ENCODE data around the gene PTK7. TPM values are rescaled to one million over a fixed set of nuclear protein-coding genes. Genes with fewer than 3 reads are reported as not detected.

The PTK7 gene
- total RNA-seq, 1 experiment from 2014 or later, result 105 TPM

- no peak for TF ChIP-seq CTCF (IDR thresholded peaks at IDR 0.05 in 2 of 3, conservative IDR thresholded peaks at IDR 0.05 in 1 of 3; ENCODE audit: borderline replicate concordance in 1 of 3, insufficient read depth in 1 of 3, low read depth in 2 of 3, low read length in 2 of 3)
- TF ChIP-seq ZNF274 (IDR thresholded peaks at IDR 0.05; ENCODE audit: low read depth, low read length), result no peak
- TF ChIP-seq ATF3 (IDR thresholded peaks at IDR 0.05), result no peak
- no peak for TF ChIP-seq JUND (IDR thresholded peaks at IDR 0.05)
These were observed 68.8 kb downstream of the PTK7 start (continued) for GRCh38 chr6:43144879-43145278.

GRCh38 chr6:43146261-43146660 is 70.1 kb downstream of the PTK7 start:
- no TSS peak for BruUV-seq (replicated peaks)
- H3K36me3 ChIP-seq (ENCODE audit: control insufficient read depth in 1 of 2, insufficient read depth in 2 of 2, low read length in 2 of 2), result peaks cover 0 to 10% of the 10 kb centered on the region in 2 experiments; a peak in 1 of 4 replicates
- H3K4me1 ChIP-seq (ENCODE audit: control insufficient read depth in 1 of 2, insufficient read depth in 2 of 2, low read length in 2 of 2), result peaks cover 3 to 9% of the 10 kb centered on the region in 2 experiments; a peak in 1 of 4 replicates
- no peak overlapping the region for H3K4me2 ChIP-seq (ENCODE audit: low read length)
- no peak overlapping the region for H3K4me3 ChIP-seq (replicated peaks in 1 of 2; ENCODE audit: low read depth in 1 of 2, low read length in 2 of 2)
- ChIA-PET RAD21 (ENCODE audit: low non-redundant PET in 1 of 2, low total read pairs in 2 of 2, uncharacterized antibody in 2 of 2, unreplicated experiment in 2 of 2) (no interaction called here), CTCF (no interaction called here), POLR2A (no interaction called here)
- H3K9ac ChIP-seq (ENCODE audit: low read length), result no peak overlapping the region
- H2AFZ ChIP-seq (ENCODE audit: low read depth, low read length, poor library complexity, severe bottlenecking), result no peak overlapping the region
- H3K27ac ChIP-seq (ENCODE audit: low read depth, low read length), result no peak overlapping the region
- no peaks in the 10 kb centered on the region for H3K27me3 ChIP-seq (ENCODE audit: insufficient read depth, low read length)
- DNase-seq (ENCODE audit: low read depth, low spot score) (no peak), ATAC-seq (no peak)
- intact Hi-C loops (cut with micrococcal nuclease), result no loop called here
- no peaks in the 10 kb centered on the region for H3K9me3 ChIP-seq (ENCODE audit: control insufficient read depth in 1 of 2, insufficient read depth in 1 of 2, low read depth in 1 of 2, low read length in 2 of 2)
- no peaks in the 10 kb centered on the region for H3K79me2 ChIP-seq (ENCODE audit: insufficient read depth, low read length)
- no peaks in the 10 kb centered on the region for H3K9me2 ChIP-seq (ENCODE audit: insufficient read depth)
- TF ChIP-seq CBX3 (IDR thresholded peaks at IDR 0.05; ENCODE audit: low read depth) (no peak), FOSL1 (IDR thresholded peaks at IDR 0.05; ENCODE audit: low read depth) (no peak), REST (IDR thresholded peaks at IDR 0.05; ENCODE audit: low read depth) (no peak), ZFX (IDR thresholded peaks at IDR 0.05) (no peak), EZH2 (IDR thresholded peaks at IDR 0.05) (no peak), POLR2A (IDR thresholded peaks at IDR 0.05; ENCODE audit: borderline replicate concordance, extremely low read depth, insufficient read depth, insufficient read length) (no peak), CTCF (IDR thresholded peaks at IDR 0.05 in 2 of 3, conservative IDR thresholded peaks at IDR 0.05 in 1 of 3; ENCODE audit: borderline replicate concordance in 1 of 3, insufficient read depth in 1 of 3, low read depth in 2 of 3, low read length in 2 of 3) (no peak)
- H4K20me1 ChIP-seq (ENCODE audit: insufficient read depth), result no peaks in the 10 kb centered on the region
